Measurements from ENCODE around the gene LETMD1. TPM values are rescaled to one million over a fixed set of nuclear protein-coding genes. Genes with fewer than 3 reads are reported as not detected.

Gene LETMD1
- total RNA-seq, 2 experiments from 2014 or later: 88.7 to 89.0 TPM

Other genes starting within 250 kb of the LETMD1 start
- gene TMPRSS12, start 205.4 kb upstream of the LETMD1 start, total RNA-seq: not detected
- not detected for gene HIGD1C, start 95.8 kb upstream of the LETMD1 start, total RNA-seq
- gene SLC11A2, start 21.9 kb upstream of the LETMD1 start, total RNA-seq: 10 to 100 TPM; 18.6 to 27.0 TPM
- 10 to 100 TPM in 1 of 2 experiments, 1 to 10 TPM in 1; 8.4 to 11.0 TPM for gene CSRNP2, start 35.3 kb downstream of the LETMD1 start, total RNA-seq
- 10 to 100 TPM; 23.6 to 25.4 TPM for gene TFCP2, start 124.8 kb downstream of the LETMD1 start, total RNA-seq
- gene POU6F1, start 169.7 kb downstream of the LETMD1 start, total RNA-seq: 1 to 10 TPM; 7.8 TPM
- 100 to 1,000 TPM; 106 to 107 TPM for gene DAZAP2, start 190.5 kb downstream of the LETMD1 start, total RNA-seq
- 1 to 10 TPM in 1 of 2 experiments, under 1 TPM in 1; 0.54 to 1.2 TPM for gene SMAGP, start 222.1 kb downstream of the LETMD1 start, total RNA-seq